ENCODE measurements around the gene CLSTN1.
A peak's percentile ranks its signal among the peaks of the same experiment; 100 is the strongest.
"Not testable (repeated sequence)": the region's sequence is repeated elsewhere in the genome, so short reads cannot be mapped to it uniquely, and the experiment has no call there.

Gene CLSTN1

DNA sequence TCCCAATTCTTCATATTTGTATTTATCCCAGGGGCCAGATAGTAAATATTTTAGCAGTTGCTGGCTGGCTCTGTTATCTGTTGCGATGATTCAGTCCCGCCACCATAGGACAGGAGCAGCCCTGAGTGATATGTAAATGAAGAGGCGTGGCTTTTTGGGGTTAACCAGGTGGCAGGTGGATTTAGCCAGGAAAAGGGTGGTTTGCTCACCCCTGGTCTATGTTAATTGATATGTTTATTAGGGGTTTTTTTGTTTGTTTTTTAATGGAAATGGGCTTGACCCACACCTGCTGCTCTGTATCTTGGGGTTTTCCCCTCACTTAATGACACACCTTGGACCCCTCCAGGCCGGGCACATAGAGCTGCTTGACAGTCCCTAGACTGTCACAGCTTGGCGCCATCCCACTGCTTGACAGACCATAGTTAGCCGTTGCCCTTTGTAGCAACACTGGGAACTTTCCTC lies 109.5 kb downstream of the CLSTN1 start:
- no peak overlapping the region for H3K9ac ChIP-seq (ENCODE audit: low read length)
- peak overlapping the region; percentile 50 for H3K27ac ChIP-seq (ENCODE audit: low read length)
- no peaks in the 10 kb centered on the region for H3K36me3 ChIP-seq (ENCODE audit: control insufficient read depth, low read depth, low read length)

DNA sequence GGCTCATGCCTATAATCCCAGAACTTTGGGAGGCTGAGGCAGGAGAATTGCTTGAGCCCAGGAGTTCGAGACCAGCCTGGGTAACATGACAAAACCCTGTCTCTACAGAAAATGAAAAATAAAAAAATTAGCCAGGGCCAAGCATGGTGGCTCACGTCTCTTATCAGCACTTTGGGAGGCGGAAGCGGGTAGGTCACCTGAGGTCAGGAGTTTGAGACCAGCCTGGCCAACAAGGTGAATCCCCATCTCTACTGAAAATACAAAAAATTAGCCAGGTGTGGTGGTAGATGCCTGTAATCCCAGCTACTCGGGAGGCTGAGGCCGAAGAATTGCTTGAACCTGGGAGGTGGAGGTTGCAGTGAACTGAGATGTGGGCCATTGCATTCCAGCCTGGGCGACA lies 111.0 kb downstream of the CLSTN1 start:
- H3K9ac ChIP-seq (ENCODE audit: low read length); H3K9me3 ChIP-seq (ENCODE audit: control insufficient read depth, low read depth, low read length); H3K4me3 ChIP-seq (ENCODE audit: low read length); H3K27ac ChIP-seq (ENCODE audit: low read length); H3K27me3 ChIP-seq (ENCODE audit: control insufficient read depth, insufficient read depth, low read length); H3K36me3 ChIP-seq (ENCODE audit: control insufficient read depth, low read depth, low read length): not testable (repeated sequence)
- peaks cover 17% of the 10 kb centered on the region for H3K4me1 ChIP-seq (ENCODE audit: control insufficient read depth, low read depth, low read length)

More for the DNA sequence above, 109.5 kb downstream of the CLSTN1 start:
- Histone ChIP-seq H3K27me3 (ENCODE audit: control insufficient read depth, insufficient read depth, low read length) (no peaks in the 10 kb centered on the region), H3K4me1 (ENCODE audit: control insufficient read depth, low read depth, low read length) (peaks cover 21% of the 10 kb centered on the region), H3K4me3 (ENCODE audit: low read length) (no peak overlapping the region), H3K9me3 (ENCODE audit: control insufficient read depth, low read depth, low read length) (no peaks in the 10 kb centered on the region)

DNA sequence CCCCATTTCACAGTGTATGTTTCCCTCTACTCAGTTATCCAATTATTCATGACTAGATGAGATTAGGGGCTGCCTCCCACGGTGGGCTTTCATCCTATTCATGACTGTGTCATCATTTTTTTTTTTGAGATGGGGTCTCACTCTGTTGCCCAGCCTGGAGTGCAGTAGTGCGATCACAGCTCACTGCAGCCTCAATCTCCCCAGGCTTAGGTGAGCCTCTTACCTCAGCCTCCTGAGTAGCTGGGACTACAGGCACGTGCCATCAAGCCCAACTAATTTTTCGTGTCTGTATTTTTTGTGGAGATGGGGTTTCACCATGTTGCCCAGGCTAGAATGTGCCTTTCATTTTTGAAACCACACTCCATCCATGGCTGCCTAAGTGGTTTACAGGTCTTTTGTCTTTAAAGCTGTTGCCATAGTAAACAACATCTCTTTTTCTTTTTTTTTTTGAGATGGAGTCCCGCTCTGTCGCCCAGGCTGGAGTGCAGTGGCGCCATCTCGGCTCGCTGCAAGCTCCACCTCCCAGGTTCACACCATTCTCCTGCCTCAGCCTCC lies 112.2 kb downstream of the CLSTN1 start:
- peaks cover 13% of the 10 kb centered on the region for H3K4me1 ChIP-seq (ENCODE audit: control insufficient read depth, low read depth, low read length)
- no peaks in the 10 kb centered on the region for H3K9me3 ChIP-seq (ENCODE audit: control insufficient read depth, low read depth, low read length)
- no peak overlapping the region for H3K4me3 ChIP-seq (ENCODE audit: low read length)
- no peak overlapping the region for H3K9ac ChIP-seq (ENCODE audit: low read length)
- H3K36me3 ChIP-seq (ENCODE audit: control insufficient read depth, low read depth, low read length) = no peaks in the 10 kb centered on the region
- no peak overlapping the region for H3K27ac ChIP-seq (ENCODE audit: low read length)
- H3K27me3 ChIP-seq (ENCODE audit: control insufficient read depth, insufficient read depth, low read length) = no peaks in the 10 kb centered on the region

DNA sequence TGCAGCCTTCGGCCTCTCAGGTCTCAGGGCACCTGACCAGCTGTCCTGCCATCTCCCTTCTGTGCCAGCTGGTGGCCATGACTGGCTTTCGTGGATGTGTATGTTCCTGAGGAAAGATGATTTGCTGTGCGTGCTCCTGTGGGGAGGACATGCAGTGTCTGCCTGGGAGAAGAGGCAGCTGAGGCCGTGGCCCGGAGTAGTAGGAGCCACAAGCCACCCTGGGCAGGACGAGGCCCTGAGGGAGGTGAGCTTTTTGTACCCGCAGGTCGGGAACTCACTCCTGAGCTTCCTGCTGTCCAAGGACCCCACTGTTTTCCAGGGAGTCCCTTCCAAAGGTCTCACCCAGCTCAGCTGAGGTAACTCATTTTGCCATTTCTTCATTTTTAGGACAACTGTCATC lies 113.7 kb downstream of the CLSTN1 start:
- no peaks in the 10 kb centered on the region for H3K27me3 ChIP-seq (ENCODE audit: control insufficient read depth, insufficient read depth, low read length)
- H3K9me3 ChIP-seq (ENCODE audit: control insufficient read depth, low read depth, low read length) = no peaks in the 10 kb centered on the region
- no peaks in the 10 kb centered on the region for H3K36me3 ChIP-seq (ENCODE audit: control insufficient read depth, low read depth, low read length)
- no peak overlapping the region for H3K9ac ChIP-seq (ENCODE audit: low read length)
- no peak overlapping the region for H3K4me3 ChIP-seq (ENCODE audit: low read length)
- no peak overlapping the region for H3K27ac ChIP-seq (ENCODE audit: low read length)
- peaks cover 3% of the 10 kb centered on the region for H3K4me1 ChIP-seq (ENCODE audit: control insufficient read depth, low read depth, low read length)

DNA sequence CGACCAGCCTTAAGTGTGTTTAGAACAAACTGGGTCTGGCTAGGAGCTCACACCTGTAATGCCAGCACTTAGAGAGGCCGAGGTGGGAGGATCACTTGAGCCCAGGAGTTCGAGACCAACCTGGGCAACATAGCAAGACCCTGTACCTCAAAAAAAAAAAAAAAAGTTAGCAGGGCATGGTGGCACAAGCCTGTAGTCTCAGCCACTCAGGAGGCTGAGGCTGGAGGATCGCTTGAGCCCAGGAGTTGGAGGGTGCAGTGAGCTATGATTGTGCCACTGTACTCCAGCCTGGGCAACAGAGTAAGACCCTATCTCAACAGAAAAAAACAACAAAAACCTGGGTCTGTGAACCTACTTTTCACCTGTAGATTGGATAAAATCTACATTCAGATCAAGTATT lies 117.6 kb downstream of the CLSTN1 start:
- H3K4me1 ChIP-seq (ENCODE audit: control insufficient read depth, low read depth, low read length) = no peaks in the 10 kb centered on the region
- H3K27me3 ChIP-seq (ENCODE audit: control insufficient read depth, insufficient read depth, low read length) = no peaks in the 10 kb centered on the region
- no peak overlapping the region for H3K4me3 ChIP-seq (ENCODE audit: low read length)
- no peaks in the 10 kb centered on the region for H3K36me3 ChIP-seq (ENCODE audit: control insufficient read depth, low read depth, low read length)
- no peak overlapping the region for H3K27ac ChIP-seq (ENCODE audit: low read length)
- H3K9ac ChIP-seq (ENCODE audit: low read length) = no peak overlapping the region
- no peaks in the 10 kb centered on the region for H3K9me3 ChIP-seq (ENCODE audit: control insufficient read depth, low read depth, low read length)

DNA sequence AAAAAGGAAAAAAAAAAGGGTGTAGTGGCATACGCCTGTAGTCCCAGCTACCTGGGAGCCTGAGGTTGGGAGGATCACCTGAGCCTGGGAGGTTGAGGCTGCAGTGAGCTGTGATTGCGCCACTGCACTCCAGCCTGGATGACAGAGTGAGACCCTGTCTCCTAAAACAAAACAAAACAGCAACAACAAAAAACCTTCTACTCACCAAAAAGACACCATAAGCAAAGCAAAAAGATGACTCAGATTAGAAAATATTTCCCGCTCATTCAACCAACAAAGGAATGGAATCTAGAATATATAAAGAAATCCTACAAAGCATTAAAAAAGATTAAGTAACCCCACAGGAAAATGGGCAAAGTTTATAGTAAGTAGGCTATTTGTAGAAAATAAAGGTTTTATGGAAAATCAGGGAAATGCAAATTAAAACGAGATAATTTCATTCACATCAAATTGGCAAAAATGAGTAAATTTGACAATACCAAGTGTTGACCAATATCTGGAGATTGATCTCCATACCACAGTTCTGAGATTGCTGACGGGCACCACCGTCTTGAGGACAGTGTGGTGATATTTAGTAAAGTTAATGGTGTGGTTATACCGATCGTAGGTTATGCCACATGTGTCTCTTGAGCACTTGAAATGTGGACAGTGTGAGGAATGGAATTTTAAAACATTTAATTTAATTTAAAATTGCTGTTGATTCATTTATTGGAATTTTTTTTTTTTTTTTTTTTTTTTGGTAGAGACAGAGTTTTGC lies 118.2 kb downstream of the CLSTN1 start:
- no peaks in the 10 kb centered on the region for H3K4me1 ChIP-seq (ENCODE audit: control insufficient read depth, low read depth, low read length)
- H3K9me3 ChIP-seq (ENCODE audit: control insufficient read depth, low read depth, low read length) = no peaks in the 10 kb centered on the region
- H3K27me3 ChIP-seq (ENCODE audit: control insufficient read depth, insufficient read depth, low read length) = no peaks in the 10 kb centered on the region
- no peak overlapping the region for H3K9ac ChIP-seq (ENCODE audit: low read length)
- H3K4me3 ChIP-seq (ENCODE audit: low read length) = no peak overlapping the region
- H3K27ac ChIP-seq (ENCODE audit: low read length) = no peak overlapping the region
- H3K36me3 ChIP-seq (ENCODE audit: control insufficient read depth, low read depth, low read length) = no peaks in the 10 kb centered on the region

DNA sequence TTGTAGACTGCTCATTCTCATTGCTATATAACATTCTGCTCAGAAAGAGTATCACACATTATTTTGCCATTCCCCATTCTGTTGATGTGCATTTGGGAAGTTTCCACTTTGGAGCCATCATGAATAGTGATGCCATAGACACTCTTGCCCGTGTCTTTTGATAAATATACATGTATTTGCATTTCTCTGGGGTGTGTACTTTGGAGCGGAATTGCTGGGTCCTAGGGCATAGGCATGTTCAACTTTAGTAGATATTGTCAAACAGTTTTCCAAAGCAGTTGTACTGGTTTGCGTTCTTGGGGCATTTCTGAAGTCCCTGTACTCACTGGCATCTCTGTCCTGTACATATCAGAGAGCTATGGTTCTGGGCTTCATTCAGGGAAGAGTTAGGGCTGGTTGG lies 120.1 kb downstream of the CLSTN1 start:
- Histone ChIP-seq H3K9ac (ENCODE audit: low read length) (no peak overlapping the region), H3K36me3 (ENCODE audit: control insufficient read depth, low read depth, low read length) (no peaks in the 10 kb centered on the region), H3K4me3 (ENCODE audit: low read length) (no peak overlapping the region), H3K4me1 (ENCODE audit: control insufficient read depth, low read depth, low read length) (no peaks in the 10 kb centered on the region), H3K27me3 (ENCODE audit: control insufficient read depth, insufficient read depth, low read length) (no peaks in the 10 kb centered on the region), H3K9me3 (ENCODE audit: control insufficient read depth, low read depth, low read length) (no peaks in the 10 kb centered on the region), H3K27ac (ENCODE audit: low read length) (no peak overlapping the region)

DNA sequence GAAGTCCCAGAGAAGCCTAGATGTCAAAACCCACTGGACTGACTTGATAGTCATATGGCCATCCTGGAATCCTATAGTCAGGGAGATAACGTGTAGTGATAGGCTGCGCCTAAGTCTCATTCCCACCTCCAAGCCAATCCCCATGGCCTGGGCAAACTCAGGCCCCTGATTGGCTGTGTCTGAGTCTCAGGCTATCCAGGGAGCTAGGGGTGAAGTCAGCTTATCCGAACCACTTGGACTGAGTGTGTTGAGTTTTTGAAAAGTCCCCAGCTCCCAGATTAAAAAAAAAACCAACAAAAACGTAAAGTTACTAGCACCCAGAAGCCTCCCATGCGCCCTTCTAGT lies 120.6 kb downstream of the CLSTN1 start:
- no peaks in the 10 kb centered on the region for H3K27me3 ChIP-seq (ENCODE audit: control insufficient read depth, insufficient read depth, low read length)
- no peaks in the 10 kb centered on the region for H3K9me3 ChIP-seq (ENCODE audit: control insufficient read depth, low read depth, low read length)
- no peaks in the 10 kb centered on the region for H3K4me1 ChIP-seq (ENCODE audit: control insufficient read depth, low read depth, low read length)
- no peak overlapping the region for H3K27ac ChIP-seq (ENCODE audit: low read length)
- H3K9ac ChIP-seq (ENCODE audit: low read length) = no peak overlapping the region
- no peaks in the 10 kb centered on the region for H3K36me3 ChIP-seq (ENCODE audit: control insufficient read depth, low read depth, low read length)
- H3K4me3 ChIP-seq (ENCODE audit: low read length) = no peak overlapping the region

DNA sequence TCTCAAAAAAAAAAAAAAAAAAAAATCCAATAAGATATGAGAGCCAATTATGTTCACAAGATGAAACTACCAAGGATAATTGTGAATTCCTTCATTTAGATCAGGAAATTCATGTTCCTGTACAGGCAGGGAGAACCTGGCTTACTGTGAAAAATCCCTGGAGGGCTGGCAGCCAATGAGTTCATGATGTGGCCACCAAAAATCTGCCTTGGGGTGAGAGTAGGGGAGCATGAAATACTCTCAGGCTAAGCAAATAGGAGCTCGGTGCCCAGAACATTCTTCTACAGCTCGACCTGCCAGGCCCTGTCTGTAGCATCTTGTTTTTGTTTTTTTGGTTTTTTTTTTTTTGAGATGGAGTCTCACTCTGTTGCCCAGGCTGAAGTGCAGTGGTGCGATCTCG lies 122.1 kb downstream of the CLSTN1 start:
- Histone ChIP-seq H3K9me3 (ENCODE audit: control insufficient read depth, low read depth, low read length) (no peaks in the 10 kb centered on the region), H3K4me3 (ENCODE audit: low read length) (no peak overlapping the region), H3K27me3 (ENCODE audit: control insufficient read depth, insufficient read depth, low read length) (no peaks in the 10 kb centered on the region), H3K4me1 (ENCODE audit: control insufficient read depth, low read depth, low read length) (no peaks in the 10 kb centered on the region), H3K9ac (ENCODE audit: low read length) (no peak overlapping the region), H3K36me3 (ENCODE audit: control insufficient read depth, low read depth, low read length) (no peaks in the 10 kb centered on the region), H3K27ac (ENCODE audit: low read length) (no peak overlapping the region)

DNA sequence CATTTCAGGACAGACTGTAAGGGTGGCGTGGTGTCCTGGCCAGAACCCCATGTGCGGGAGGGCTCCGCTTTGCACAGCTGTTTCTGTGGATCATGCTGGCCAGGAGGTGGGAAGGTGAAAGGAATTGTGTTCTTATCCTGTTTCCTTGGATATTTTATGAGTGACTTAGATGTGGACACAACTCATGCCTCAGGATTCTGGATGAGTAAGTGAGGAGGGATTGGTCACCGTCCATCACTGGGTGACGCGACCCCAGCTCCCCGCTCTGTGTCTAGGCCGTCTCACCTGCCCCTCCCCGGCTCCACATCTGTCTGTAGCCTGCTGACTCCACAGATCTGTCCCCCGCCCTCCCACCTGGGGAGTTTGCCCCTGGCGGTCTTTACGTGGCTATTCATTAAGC lies 123.4 kb downstream of the CLSTN1 start:
- Histone ChIP-seq H3K36me3 (ENCODE audit: control insufficient read depth, low read depth, low read length) (no peaks in the 10 kb centered on the region), H3K4me3 (ENCODE audit: low read length) (no peak overlapping the region), H3K4me1 (ENCODE audit: control insufficient read depth, low read depth, low read length) (no peaks in the 10 kb centered on the region), H3K27me3 (ENCODE audit: control insufficient read depth, insufficient read depth, low read length) (no peaks in the 10 kb centered on the region), H3K27ac (ENCODE audit: low read length) (no peak overlapping the region), H3K9me3 (ENCODE audit: control insufficient read depth, low read depth, low read length) (no peaks in the 10 kb centered on the region), H3K9ac (ENCODE audit: low read length) (no peak overlapping the region)

DNA sequence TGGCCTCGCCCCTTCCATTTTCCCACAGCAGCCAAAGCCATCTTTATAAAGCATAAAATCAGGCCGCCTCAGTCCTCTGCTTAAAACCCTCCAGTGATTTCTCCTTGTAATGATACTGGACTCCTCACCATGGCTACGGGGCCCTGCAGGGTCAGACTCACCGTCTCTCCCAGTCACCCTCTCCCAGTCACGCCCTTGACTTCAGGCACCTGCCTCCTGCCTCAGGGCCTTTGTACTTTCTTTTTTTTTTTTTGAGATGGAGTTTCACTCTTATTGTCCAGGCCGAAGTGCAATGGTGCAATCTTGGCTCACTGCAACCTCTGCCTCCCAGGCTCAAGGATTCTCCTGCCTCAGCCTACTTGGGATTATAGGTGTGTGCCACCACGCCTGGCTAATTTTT lies 124.4 kb downstream of the CLSTN1 start:
- H3K4me1 ChIP-seq (ENCODE audit: control insufficient read depth, low read depth, low read length) = no peaks in the 10 kb centered on the region
- H3K9ac ChIP-seq (ENCODE audit: low read length) = no peak overlapping the region
- no peak overlapping the region for H3K4me3 ChIP-seq (ENCODE audit: low read length)
- no peaks in the 10 kb centered on the region for H3K36me3 ChIP-seq (ENCODE audit: control insufficient read depth, low read depth, low read length)
- H3K9me3 ChIP-seq (ENCODE audit: control insufficient read depth, low read depth, low read length) = no peaks in the 10 kb centered on the region
- H3K27me3 ChIP-seq (ENCODE audit: control insufficient read depth, insufficient read depth, low read length) = no peaks in the 10 kb centered on the region
- no peak overlapping the region for H3K27ac ChIP-seq (ENCODE audit: low read length)

DNA sequence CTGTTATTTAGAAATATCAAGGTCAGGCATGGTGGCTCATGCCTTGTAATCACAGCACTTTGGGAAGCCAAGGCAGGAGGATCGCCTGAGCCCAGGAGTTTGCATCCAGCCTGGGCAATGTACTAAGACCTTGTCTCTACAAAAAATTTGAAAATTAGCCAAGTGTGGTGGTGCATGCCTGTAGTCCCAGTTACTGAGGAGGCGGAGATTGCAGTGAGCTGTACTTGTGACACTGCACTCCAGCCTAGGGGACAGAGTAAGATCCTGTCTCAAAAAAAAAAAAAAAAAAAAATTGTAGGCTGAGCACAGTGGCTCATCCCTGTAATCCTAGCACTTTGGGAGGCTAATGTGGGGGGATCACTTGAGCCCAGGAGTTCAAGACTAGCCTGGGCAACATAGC lies 127.0 kb downstream of the CLSTN1 start:
- Histone ChIP-seq H3K9ac (ENCODE audit: low read length) (no peak overlapping the region), H3K27me3 (ENCODE audit: control insufficient read depth, insufficient read depth, low read length) (peaks cover under 1% of the 10 kb centered on the region), H3K4me3 (ENCODE audit: low read length) (no peak overlapping the region), H3K9me3 (ENCODE audit: control insufficient read depth, low read depth, low read length) (no peaks in the 10 kb centered on the region), H3K36me3 (ENCODE audit: control insufficient read depth, low read depth, low read length) (no peaks in the 10 kb centered on the region), H3K27ac (ENCODE audit: low read length) (no peak overlapping the region), H3K4me1 (ENCODE audit: control insufficient read depth, low read depth, low read length) (peaks cover under 1% of the 10 kb centered on the region)
